AG04449 (cell line): ENCODE results near the gene FHOD3.

Experiments used
- CTCF ChIA-PET: fragments of 350-600 bp; formaldehyde crosslinking; extraction: SDS; loops from one replicate; lab custom pipeline; 2021; ENCODE audit warnings: antibody characterized with exemption; lab: Yijun Ruan, JAX
- POLR2A ChIA-PET: fragments of 400-600, 350-600 bp; formaldehyde crosslinking; extraction: SDS; loops from one replicate; lab custom pipeline; 2020; ENCODE audit warnings: antibody characterized with exemption, inconsistent platforms; lab: Yijun Ruan, JAX
- DNase-seq: peaks from one replicate; pipeline ENCODE4 v3.0.0-alpha.2; 2010; ENCODE audit warnings: low read depth, low spot score
- H3K4me3 ChIP-seq: 2 replicates; pipeline ENCODE4 v1.5.1; 2011; ENCODE audit warnings: low read depth, mild to moderate bottlenecking, control low read depth, low read length
- CTCF ChIP-seq: IDR thresholded peaks from one replicate; pipeline ENCODE4 v1.5.1; 2011; ENCODE audit warnings: mild to moderate bottlenecking, moderate library complexity, low read length, control low read depth, inconsistent platforms; ENCODE audit not compliant: insufficient read depth; ENCODE audit errors: missing control alignments

Gene FHOD3

GRCh38 chr18:36428431-36429029 is 131.0 kb downstream of the FHOD3 start:
- no peak overlapping the region for H3K4me3 ChIP-seq
- no peak for DNase-seq
- CTCF ChIA-PET, result interaction anchor here (1.0 to 1.5 kb wide), 2 partner anchors 10 to 13 kb away, joined by 3 to 5 read pairs; no protein-coding TSS in a partner anchor
- POLR2A ChIA-PET, result no interaction called here
- TF ChIP-seq CTCF, result no peak

- ChIA-PET POLR2A (no interaction called here), CTCF (interaction anchor here (1.2 to 3.0 kb wide), 2 partner anchors 9 to 12 kb away, joined by 3 to 7 read pairs; no protein-coding TSS in a partner anchor)
- DNase-seq, result no peak
- TF ChIP-seq CTCF, result no peak
- H3K4me3 ChIP-seq, result no peak overlapping the region
Measured at GRCh38 chr18:36432880-36433555, 135.5 kb downstream of the FHOD3 start.

DNA sequence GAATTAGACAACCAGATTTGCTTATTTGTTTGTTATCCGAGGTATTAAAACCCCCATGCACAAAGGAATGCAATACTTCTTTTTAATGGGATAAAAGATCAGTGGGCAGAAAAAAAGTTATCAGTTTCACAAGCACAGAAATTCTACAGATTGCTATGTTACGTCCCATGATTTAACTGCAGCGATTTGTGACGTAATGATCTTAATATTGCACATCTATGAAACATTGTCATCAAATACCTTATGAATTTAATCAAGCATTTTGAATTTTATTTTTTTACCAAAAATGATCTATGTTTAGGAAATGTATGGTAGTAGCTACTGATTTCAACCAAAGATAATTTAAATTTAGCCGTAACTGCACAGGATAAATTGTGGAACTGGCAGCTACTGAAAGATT is 138.9 kb downstream of the FHOD3 start:
- no peak for DNase-seq
- CTCF ChIA-PET, result interaction anchor here (0.8 to 2.9 kb wide), 5 partner anchors 11 to 251 kb away, joined by 3 to 10 read pairs (median 3); no protein-coding TSS in a partner anchor
- POLR2A ChIA-PET, result no interaction called here
- TF ChIP-seq CTCF, result no peak
- no peak overlapping the region for H3K4me3 ChIP-seq

DNA sequence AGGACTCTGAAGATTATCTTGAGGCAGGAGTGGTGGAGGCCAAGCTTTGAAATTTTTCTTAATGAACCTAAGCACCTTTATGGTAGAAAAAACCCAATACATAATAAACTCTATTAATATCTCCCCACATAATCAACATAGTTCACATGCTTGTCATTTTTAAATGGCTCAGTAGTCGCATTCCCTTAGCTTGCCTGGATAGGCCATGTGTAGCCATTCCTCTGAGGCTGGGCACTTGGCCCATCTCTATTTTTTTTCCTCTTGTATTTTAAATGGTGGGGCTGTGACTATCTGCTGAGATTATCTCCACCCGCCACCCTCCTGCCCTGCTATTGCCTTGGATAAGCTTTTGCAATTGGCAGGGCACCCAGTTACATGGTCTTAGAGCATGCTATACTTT is 143.1 kb downstream of the FHOD3 start:
- POLR2A ChIA-PET, result no interaction called here

DNA sequence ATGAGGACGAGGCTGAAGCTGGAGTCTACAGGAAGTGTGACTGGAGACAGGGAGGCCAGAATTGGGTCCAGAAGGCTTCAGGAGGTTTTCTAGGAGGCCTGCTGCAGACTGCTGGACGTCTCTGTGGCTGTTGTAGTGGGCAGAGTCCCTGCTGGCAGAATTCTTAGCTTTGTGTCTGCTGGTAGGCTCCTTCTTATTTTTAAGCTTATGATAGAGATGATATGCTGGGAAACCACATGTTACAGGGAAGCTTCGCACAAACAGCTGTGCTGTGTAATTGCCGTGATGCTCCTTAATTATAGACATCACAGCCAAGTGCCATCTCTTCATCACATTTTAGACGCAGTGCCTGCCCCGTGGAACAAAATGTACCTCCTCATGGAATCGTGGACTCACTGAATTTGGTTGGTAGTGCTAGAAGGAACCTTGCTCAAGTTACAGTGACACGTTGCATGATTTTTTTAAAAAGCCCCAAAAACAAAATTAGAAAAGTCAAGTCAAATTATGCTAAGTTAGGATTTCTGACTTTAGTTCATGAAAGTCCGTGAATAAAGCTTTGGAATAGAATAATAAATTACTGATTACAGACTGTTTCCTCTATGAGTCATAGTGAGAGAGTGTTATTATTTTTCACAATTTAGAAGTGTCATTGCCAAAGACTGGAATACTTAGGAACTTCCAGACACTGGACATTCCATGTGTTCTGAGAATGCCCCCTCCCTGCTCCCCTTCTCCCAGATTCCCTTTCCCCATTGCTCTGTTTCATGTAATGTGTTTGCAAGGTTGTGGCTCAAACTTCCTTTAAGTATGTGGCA is 144.1 kb downstream of the FHOD3 start:
- CTCF ChIA-PET, result interaction anchor here (0.8 to 2.5 kb wide), 7 partner anchors 8 to 156 kb away, joined by 3 to 8 read pairs (median 3); no protein-coding TSS in a partner anchor
- TF ChIP-seq CTCF, result no peak
- H3K4me3 ChIP-seq, result no peak overlapping the region
- POLR2A ChIA-PET, result no interaction called here
- DNase-seq, result peak; percentile 68

More for the DNA sequence above, 143.1 kb downstream of the FHOD3 start:
- DNase-seq, result no peak
- no peak for TF ChIP-seq CTCF
- CTCF ChIA-PET, result interaction anchor here (1.1 to 1.5 kb wide), 4 partner anchors 13 to 685 kb away, joined by 3 to 6 read pairs (median 4); no protein-coding TSS in a partner anchor
- no peak overlapping the region for H3K4me3 ChIP-seq

DNA sequence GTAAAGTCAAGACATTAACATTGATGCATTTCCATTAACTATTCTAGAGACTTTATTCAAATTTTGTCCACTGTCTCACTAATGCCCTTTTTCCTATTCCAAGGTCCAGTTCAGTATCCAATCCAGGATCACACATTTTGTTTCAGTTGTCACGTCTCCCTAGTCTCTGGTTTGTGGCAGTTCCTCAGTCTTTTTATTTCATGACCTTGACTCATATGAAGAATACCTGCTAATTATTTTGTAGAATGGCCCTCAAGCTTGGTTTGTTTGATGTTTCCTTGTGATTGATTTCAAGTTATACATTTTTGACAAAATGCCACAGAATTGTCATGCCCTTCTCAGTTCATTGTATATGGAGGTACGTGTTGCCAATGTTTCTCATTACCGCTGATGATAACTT is 145.2 kb downstream of the FHOD3 start:
- POLR2A ChIA-PET, result no interaction called here
- no peak for DNase-seq
- CTCF ChIA-PET, result interaction anchor here (0.9 to 2.5 kb wide), 4 partner anchors 22 to 245 kb away, joined by 3 to 8 read pairs (median 4); no protein-coding TSS in a partner anchor
- H3K4me3 ChIP-seq, result no peak overlapping the region
- no peak for TF ChIP-seq CTCF
